ENCODE data around the gene TNNT2. TPM values are rescaled to one million over a fixed set of nuclear protein-coding genes. Genes with fewer than 3 reads are reported as not detected.

The TNNT2 gene
- total RNA-seq, 1 experiment from 2014 or later = 6.4 TPM

GRCh38 chr1:201401700-201402099, 24.2 kb upstream of the TNNT2 start:
- no peak for TF ChIP-seq EZH2 (IDR thresholded peaks at IDR 0.05; ENCODE audit: low read depth)
- TF ChIP-seq, protein P1, sequence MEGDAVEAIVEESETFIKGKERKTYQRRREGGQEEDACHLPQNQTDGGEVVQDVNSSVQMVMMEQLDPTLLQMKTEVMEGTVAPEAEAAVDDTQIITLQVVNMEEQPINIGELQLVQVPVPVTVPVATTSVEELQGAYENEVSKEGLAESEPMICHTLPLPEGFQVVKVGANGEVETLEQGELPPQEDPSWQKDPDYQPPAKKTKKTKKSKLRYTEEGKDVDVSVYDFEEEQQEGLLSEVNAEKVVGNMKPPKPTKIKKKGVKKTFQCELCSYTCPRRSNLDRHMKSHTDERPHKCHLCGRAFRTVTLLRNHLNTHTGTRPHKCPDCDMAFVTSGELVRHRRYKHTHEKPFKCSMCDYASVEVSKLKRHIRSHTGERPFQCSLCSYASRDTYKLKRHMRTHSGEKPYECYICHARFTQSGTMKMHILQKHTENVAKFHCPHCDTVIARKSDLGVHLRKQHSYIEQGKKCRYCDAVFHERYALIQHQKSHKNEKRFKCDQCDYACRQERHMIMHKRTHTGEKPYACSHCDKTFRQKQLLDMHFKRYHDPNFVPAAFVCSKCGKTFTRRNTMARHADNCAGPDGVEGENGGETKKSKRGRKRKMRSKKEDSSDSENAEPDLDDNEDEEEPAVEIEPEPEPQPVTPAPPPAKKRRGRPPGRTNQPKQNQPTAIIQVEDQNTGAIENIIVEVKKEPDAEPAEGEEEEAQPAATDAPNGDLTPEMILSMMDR (conservative IDR thresholded peaks at IDR 0.05) = no peak
- H4K20me1 ChIP-seq (ENCODE audit: insufficient read depth) = peaks cover 7% of the 10 kb centered on the region; the same call in 1 of the 2 replicates
- no peak overlapping the region for H3K4me2 ChIP-seq
- no peaks in the 10 kb centered on the region for H3K9me3 ChIP-seq (ENCODE audit: insufficient read depth, low read depth)
- H3K79me2 ChIP-seq (ENCODE audit: low read depth) = peaks cover 31% of the 10 kb centered on the region
- H3K36me3 ChIP-seq (ENCODE audit: low read depth) = no peaks in the 10 kb centered on the region
- no peak for DNase-seq
- H3K4me3 ChIP-seq = no peak overlapping the region
- H2AFZ ChIP-seq = no peak overlapping the region
- intact Hi-C loops (cut with micrococcal nuclease; ENCODE audit: unreplicated experiment) = no loop called here
- peaks cover 33% of the 10 kb centered on the region for H3K4me1 ChIP-seq (replicated peaks; ENCODE audit: insufficient read depth)
- POLR2A ChIA-PET (ENCODE audit: unreplicated experiment) = interaction anchor here (0.7 kb wide), 1 partner anchor 100 kb away, joined by 9 read pairs; no protein-coding TSS in a partner anchor
- H3K27ac ChIP-seq = no peak overlapping the region
- H3F3A ChIP-seq (ENCODE audit: insufficient read depth, low read depth) = peaks cover 16% of the 10 kb centered on the region; the same call in 1 of the 2 replicates
- H3K9me2 ChIP-seq (ENCODE audit: insufficient read depth) = no peaks in the 10 kb centered on the region
- CTCF ChIA-PET = interaction anchor here (0.5 kb wide), 1 partner anchor 125 kb away, joined by 4 read pairs; no protein-coding TSS in a partner anchor
- H3K27me3 ChIP-seq (ENCODE audit: insufficient read depth, low read depth) = no peaks in the 10 kb centered on the region
- no TSS peak for BruUV-seq (replicated peaks)

GRCh38 chr1:201400852-201401230, 23.4 kb upstream of the TNNT2 start:
- POLR2A ChIA-PET (ENCODE audit: unreplicated experiment) = no interaction called here
- Histone ChIP-seq H2AFZ (no peak overlapping the region), H3K9me2 (ENCODE audit: insufficient read depth) (no peaks in the 10 kb centered on the region), H3K79me2 (ENCODE audit: low read depth) (peaks cover 40% of the 10 kb centered on the region), H3K36me3 (ENCODE audit: low read depth) (no peaks in the 10 kb centered on the region), H3K4me3 (no peak overlapping the region), H3K27me3 (ENCODE audit: insufficient read depth, low read depth) (no peaks in the 10 kb centered on the region), H3K4me1 (replicated peaks; ENCODE audit: insufficient read depth) (peaks cover 42% of the 10 kb centered on the region), H3K27ac (no peak overlapping the region), H3F3A (ENCODE audit: insufficient read depth, low read depth) (peaks cover 21% of the 10 kb centered on the region; the same call in 1 of the 2 replicates), H4K20me1 (ENCODE audit: insufficient read depth) (peaks cover 15% of the 10 kb centered on the region), H3K9me3 (ENCODE audit: insufficient read depth, low read depth) (no peaks in the 10 kb centered on the region), H3K4me2 (peak overlapping the region; percentile 99; the same call in 1 of the 2 replicates)
- intact Hi-C loops (cut with micrococcal nuclease; ENCODE audit: unreplicated experiment) = no loop called here
- no peak for DNase-seq
- TF ChIP-seq, protein P1 (conservative IDR thresholded peaks at IDR 0.05) = no peak
- no peak for TF ChIP-seq EZH2 (IDR thresholded peaks at IDR 0.05; ENCODE audit: low read depth)
- no TSS peak for BruUV-seq (replicated peaks)
- CTCF ChIA-PET = interaction anchor here (0.5 kb wide), 2 partner anchors 12 to 292 kb away, joined by 3 to 5 read pairs; no protein-coding TSS in a partner anchor

- no peaks in the 10 kb centered on the region for H3K36me3 ChIP-seq (ENCODE audit: low read depth)
- H3K79me2 ChIP-seq (ENCODE audit: low read depth) = peaks cover 45% of the 10 kb centered on the region
- TF ChIP-seq EZH2 (IDR thresholded peaks at IDR 0.05; ENCODE audit: low read depth) = no peak
- TF ChIP-seq, protein P1 (conservative IDR thresholded peaks at IDR 0.05) = no peak
- H3K4me1 ChIP-seq (replicated peaks; ENCODE audit: insufficient read depth) = peaks cover 42% of the 10 kb centered on the region
- no peaks in the 10 kb centered on the region for H3K9me2 ChIP-seq (ENCODE audit: insufficient read depth)
- BruUV-seq (replicated peaks) = no TSS peak
- DNase-seq = no peak
- no peaks in the 10 kb centered on the region for H3K9me3 ChIP-seq (ENCODE audit: insufficient read depth, low read depth)
- no peaks in the 10 kb centered on the region for H3K27me3 ChIP-seq (ENCODE audit: insufficient read depth, low read depth)
- peaks cover 18% of the 10 kb centered on the region for H4K20me1 ChIP-seq (ENCODE audit: insufficient read depth)
- peak overlapping the region; percentile 99 for H3K4me2 ChIP-seq
- peaks cover 21% of the 10 kb centered on the region; the same call in 1 of the 2 replicates for H3F3A ChIP-seq (ENCODE audit: insufficient read depth, low read depth)
- ChIA-PET CTCF (interaction anchor here (0.5 to 0.9 kb wide), 2 partner anchors 15 to 291 kb away, joined by 3 to 5 read pairs; no protein-coding TSS in a partner anchor), POLR2A (ENCODE audit: unreplicated experiment) (interaction anchor here (0.6 to 0.7 kb wide), 2 partner anchors 125 to 134 kb away, joined by 3 to 4 read pairs; no protein-coding TSS in a partner anchor)
- H2AFZ ChIP-seq = peak overlapping the region; percentile 96
- peak overlapping the region; percentile 61; the same call in 1 of the 2 replicates for H3K27ac ChIP-seq
- peak overlapping the region; percentile 96 for H3K4me3 ChIP-seq
- intact Hi-C loops (cut with micrococcal nuclease; ENCODE audit: unreplicated experiment) = no loop called here
Observed at GRCh38 chr1:201400212-201400851, 22.9 kb upstream of the TNNT2 start.

All from PC-9 (cell line).